Astrocyte of the spinal cord (primary cell): Measurements from ENCODE around the gene ABTB2.

Source experiments
- DNase-seq: peaks from one replicate; pipeline ENCODE4 v3.0.0; 2011; ENCODE audit warnings: low read depth, low spot score
- H3K4me3 ChIP-seq: 2 replicates; pipeline ENCODE4 v1.5.1; 2011; ENCODE audit warnings: low read depth, mild to moderate bottlenecking, low read length, moderate library complexity
- in situ Hi-C: cut with HindIII; loops from 2 replicates; pipeline ENCODE4 v1.10.0; 2017; ENCODE audit warnings: low sequenced_read_pairs
- TF ChIP-seq, protein P1 (sequence below): IDR thresholded peaks from 2 replicates; pipeline ENCODE4 v1.5.1; 2012; ENCODE audit warnings: low read depth, mild to moderate bottlenecking, low read length, inconsistent platforms

The ABTB2 gene

DNA sequence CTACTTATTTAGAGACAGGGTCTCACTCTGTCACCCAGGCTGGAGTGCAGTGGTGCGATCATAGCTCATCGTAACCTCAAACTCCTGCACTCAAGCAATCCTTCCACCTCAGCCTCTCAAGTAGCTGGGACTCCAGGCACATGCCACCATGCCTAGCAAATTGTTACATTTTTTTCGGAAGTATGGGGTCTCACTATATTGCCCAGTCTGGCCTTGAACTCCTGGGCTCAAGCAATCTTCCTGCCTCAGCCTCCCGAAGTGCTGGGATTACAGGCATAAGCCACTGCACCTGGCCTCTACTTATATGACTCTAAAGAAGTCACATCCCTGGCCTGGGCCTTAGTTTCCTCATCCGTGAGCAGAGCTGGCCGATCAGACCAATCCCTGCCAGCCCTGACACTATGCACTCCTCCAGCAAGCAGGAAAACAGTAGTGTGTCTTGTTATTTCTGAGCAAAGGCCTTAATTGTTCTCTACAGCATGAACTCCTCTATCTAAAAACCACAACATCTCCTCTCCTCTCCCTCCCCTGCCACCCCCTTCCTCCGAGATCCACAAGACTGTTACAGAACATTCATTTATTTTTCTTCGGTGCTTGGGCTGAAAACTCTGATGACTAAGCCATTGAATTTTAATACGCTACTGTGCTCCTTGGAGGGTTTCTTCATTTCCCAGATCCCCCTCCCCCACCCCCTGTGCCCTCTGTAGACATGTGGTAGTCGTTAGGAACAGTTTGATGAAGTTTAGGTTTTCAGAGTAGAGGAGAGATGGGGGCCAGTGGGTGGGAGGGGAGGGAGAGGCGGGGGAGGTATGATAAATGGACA, 91.5 kb downstream of the ABTB2 start:
- TF ChIP-seq, protein P1, sequence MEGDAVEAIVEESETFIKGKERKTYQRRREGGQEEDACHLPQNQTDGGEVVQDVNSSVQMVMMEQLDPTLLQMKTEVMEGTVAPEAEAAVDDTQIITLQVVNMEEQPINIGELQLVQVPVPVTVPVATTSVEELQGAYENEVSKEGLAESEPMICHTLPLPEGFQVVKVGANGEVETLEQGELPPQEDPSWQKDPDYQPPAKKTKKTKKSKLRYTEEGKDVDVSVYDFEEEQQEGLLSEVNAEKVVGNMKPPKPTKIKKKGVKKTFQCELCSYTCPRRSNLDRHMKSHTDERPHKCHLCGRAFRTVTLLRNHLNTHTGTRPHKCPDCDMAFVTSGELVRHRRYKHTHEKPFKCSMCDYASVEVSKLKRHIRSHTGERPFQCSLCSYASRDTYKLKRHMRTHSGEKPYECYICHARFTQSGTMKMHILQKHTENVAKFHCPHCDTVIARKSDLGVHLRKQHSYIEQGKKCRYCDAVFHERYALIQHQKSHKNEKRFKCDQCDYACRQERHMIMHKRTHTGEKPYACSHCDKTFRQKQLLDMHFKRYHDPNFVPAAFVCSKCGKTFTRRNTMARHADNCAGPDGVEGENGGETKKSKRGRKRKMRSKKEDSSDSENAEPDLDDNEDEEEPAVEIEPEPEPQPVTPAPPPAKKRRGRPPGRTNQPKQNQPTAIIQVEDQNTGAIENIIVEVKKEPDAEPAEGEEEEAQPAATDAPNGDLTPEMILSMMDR = no peak
- peak; percentile 98 for DNase-seq
- H3K4me3 ChIP-seq = no peak overlapping the region
- in situ Hi-C loops = no loop called here

DNA sequence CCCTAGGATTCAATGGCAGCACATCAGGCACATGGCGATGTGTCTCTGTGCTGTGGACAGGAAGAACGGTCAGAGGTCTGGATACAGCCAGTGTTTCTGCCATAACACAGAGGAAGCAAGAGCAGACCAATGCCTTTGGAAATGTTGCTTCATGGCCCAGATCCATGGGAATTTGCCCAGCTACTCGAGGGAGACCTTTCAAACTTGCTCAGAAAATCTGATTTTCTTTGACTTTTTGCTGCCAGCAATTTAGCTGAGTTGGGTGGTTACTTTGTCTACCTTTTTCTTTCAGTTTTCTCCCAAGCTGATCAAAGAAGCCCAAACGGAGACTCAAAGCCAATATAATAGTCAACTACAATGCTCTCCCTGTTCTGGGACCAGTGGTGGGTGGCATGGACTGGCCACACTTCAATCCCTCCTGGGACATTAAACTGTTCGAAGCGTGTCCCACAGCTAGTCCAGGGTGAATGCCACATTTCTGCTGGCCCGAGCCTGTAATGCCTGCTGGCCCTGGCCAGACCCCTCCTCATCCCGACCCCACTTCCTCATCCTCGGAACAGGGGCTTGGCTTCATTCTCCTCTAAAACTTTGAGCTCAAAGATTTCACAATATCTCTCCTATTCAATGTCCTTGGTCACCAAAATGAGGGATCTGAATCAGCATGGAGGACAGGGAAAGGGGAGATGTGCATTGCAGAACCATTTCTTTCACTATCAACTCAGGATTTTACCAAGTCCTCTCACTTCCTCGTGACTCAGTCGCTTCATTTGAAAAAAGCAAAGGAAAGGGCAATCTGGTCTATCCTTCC, 93.3 kb downstream of the ABTB2 start:
- TF ChIP-seq, protein P1 = no peak
- in situ Hi-C loops = no loop called here
- H3K4me3 ChIP-seq = no peak overlapping the region
- DNase-seq = no peak

DNA sequence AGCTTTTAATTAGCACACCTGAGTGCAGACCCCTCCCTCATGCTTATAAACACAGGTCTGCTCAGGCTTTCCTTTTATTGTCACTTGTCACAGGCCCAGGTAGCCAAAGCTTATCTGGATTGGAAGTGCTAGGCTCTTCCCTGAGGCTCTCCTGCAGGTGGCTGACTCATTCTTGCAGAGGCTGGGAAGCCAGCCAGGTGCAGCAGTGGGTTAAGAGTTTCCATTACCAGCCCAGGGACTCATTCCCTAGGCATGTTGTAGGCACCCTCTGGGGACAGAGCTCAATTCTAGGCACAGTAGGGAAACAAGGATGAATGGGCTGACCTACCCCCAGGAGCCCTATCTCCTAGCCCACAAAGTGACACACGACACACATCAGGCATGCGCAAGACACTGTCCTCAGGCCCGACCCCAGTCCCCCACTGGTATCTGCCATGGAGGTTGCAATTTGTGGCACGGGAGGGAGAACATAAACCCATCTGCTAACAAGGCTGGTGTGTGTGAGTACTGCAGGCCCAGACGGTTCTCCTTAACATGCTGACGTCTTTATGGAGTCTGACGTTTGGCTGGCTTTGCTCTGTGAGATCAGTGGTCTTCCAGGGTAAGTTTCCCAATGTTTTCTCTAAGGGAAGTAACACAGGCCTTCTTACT, 94.2 kb downstream of the ABTB2 start:
- TF ChIP-seq, protein P1 = no peak
- no peak overlapping the region for H3K4me3 ChIP-seq
- in situ Hi-C loops = no loop called here
- peak; percentile 92 for DNase-seq

DNA sequence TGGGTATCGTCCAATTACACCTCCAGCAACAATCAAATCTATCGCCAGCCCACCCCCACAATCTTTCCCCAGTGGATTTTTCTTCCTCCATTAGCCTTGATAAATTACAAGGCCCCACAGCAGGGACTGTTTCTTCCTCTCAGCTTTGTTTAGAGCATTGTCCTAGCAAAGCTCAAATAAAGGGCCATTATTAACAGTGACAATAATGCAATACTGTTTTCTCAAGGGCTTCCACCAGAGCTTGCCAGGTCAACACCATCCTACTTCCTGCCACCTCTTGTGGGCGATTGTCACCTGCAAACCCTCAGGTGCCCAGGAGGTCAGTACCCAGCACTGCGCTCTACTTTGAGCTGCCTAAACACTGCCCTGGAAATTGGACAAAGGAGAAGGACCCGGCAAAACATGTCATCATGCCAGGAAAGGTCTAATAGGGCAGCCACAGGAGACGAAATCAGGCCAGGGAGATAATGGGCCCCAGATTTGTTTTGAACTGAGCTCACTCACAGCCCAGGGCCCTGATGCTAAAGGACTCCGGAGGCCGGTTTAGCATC, 95.2 kb downstream of the ABTB2 start:
- no peak for DNase-seq
- in situ Hi-C loops = no loop called here
- no peak overlapping the region for H3K4me3 ChIP-seq
- TF ChIP-seq, protein P1 = no peak

DNA sequence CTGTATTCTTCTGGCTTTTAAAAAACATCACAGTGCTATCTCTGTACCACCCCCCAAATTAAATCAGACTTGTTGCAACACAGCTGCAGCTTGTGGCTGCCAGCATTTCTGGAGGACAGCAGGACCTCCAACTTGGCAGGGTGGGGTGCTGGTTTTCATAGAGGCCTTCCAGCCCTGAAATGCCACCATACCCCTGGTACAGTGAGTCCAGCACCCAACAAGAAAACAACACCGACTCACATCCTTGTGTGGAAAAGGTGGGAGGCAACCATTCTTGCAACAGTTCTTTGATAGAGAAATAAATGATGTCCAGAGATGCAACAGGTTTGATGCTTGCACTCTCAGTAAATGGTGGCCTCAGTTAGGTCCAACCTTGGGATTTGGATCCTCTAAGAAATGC, 96.0 kb downstream of the ABTB2 start:
- in situ Hi-C loops = no loop called here
- no peak for DNase-seq
- H3K4me3 ChIP-seq = no peak overlapping the region
- TF ChIP-seq, protein P1 = no peak

DNA sequence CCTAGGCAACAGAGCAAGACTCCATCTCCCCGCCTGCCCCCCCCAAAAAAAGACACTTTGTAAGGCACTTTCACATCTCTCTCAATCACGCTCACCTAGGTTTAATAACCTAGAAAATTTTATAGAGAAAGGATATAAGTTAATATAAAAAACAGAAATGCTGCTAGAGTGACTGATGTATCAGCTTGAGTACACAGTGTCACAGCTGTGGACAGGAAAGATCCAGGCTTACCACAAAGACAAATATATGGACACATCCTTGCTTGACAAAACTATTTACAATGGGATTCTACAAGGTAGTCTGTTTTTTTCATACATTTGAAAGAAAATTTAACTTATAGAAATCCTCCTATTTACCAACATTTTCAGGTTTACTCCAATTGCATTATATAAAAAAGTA, 96.7 kb downstream of the ABTB2 start:
- no peak for DNase-seq
- TF ChIP-seq, protein P1 = no peak
- no peak overlapping the region for H3K4me3 ChIP-seq
- in situ Hi-C loops = no loop called here
